DMS114 treated with DMSO at 0.1 percent for 48 hours (cell line): ENCODE data around the gene DLEC1.
"Not testable (repeated sequence)": the region's sequence is repeated elsewhere in the genome, so short reads cannot be mapped to it uniquely, and the experiment has no call there.

Experiments
- DNase-seq: peaks from one replicate; lab custom pipeline; 2025; ENCODE audit not compliant: unreplicated experiment; lab: John Stamatoyannopoulos, UW

Gene DLEC1

GRCh38 chr3:38018296-38019266, 20.4 kb upstream of the DLEC1 start:
- no peak for DNase-seq

GRCh38 chr3:38019658-38020341, 19.2 kb upstream of the DLEC1 start:
- no peak for DNase-seq

DNA sequence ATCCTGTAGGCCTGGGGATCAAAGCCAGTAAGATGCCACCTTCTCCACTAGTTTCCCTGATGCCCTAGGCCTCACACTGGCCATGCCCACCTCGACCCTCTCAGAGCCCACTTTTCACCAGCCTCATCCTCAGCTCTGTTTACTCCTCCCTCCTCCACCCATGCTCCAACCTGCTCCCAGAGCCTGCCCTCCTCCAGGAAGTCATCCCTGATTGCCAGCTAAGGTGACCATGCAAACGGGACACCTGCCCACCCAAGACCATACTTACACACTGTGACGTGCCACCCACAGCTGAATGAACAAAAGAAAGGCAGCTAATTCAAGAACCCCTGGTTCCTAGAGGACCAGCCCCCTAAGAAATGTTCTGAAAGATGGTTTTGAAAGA, 18.7 kb upstream of the DLEC1 start:
- DNase-seq: no peak

DNA sequence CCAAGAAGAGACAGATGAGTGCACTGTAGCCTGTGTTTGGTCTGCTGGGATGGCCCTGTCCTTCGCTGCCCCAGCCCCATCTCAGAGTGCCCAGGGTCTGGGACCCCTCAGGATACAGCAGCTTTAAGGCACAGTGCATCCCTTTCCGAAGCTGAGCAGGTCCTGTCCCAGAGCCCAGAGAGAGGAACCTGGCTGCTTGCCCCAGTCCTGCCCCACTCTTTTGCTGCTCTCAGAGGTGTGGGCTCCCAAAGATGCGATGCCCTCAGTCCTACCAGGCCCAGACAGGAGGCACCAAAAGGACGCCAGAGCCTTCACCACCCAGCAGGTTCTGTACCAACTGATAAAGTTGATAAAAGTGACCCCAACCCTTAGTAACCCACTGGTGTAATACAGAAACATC, 17.8 kb upstream of the DLEC1 start:
- DNase-seq: no peak

GRCh38 chr3:38022301-38022700, 16.7 kb upstream of the DLEC1 start:
- no peak for DNase-seq

DNA sequence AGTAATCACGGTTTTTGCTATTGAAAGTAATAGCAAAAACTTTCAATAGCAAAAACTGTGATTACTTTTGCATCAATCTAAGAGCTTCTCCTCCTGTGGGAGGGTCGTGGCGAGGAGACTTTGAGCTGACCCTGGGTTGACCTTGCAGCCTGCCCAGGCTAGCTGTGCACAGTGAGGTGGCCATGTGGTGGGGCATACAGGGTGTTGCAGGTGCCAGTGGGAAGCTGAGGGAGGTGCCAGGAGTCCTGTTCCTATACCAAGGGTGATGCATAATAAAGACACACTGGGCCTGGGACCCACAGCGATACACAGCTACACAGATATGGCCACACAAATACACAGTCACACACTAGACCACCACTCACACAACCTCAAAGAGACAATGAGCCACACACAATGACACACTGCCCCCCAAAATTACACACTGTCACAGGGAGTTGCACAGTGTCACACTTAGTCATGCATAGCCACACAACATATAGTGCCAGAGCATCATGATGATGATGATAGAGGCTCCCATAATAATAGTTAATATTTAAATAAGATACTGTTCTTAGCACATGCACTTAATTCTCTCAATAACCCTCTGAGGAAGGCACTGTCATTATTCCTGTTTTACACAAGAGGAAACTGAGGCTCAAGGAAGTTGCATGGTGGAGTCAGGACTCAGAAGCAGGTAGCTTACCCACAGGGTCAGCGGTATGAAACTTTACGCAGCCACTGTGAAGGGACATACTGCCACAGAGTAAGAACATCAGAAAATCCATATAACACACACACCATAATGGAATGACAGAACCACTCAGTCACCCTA, 15.9 kb upstream of the DLEC1 start:
- DNase-seq: no peak

DNA sequence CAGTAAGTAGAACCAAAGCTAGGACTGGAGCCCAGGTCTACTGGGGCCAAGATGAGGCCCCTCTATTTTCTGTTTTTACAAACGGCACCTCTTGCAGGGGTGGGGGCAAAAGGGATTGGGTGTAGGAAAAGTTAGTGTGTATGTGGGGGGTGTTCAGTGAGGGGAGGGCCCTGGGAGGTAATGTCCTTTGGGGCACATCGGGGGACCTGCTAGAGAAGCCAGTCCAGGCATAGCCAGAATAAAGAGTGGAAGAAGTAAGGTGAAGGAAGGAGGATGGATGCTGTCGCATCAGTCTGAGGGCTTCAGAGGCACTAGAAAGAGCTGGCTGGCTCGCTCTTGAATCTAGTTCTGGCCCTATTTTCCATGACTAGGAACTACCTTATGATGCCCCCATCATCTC, 12.2 kb upstream of the DLEC1 start:
- DNase-seq: no peak

GRCh38 chr3:38027466-38028465, 11.2 kb upstream of the DLEC1 start:
- no peak for DNase-seq

DNA sequence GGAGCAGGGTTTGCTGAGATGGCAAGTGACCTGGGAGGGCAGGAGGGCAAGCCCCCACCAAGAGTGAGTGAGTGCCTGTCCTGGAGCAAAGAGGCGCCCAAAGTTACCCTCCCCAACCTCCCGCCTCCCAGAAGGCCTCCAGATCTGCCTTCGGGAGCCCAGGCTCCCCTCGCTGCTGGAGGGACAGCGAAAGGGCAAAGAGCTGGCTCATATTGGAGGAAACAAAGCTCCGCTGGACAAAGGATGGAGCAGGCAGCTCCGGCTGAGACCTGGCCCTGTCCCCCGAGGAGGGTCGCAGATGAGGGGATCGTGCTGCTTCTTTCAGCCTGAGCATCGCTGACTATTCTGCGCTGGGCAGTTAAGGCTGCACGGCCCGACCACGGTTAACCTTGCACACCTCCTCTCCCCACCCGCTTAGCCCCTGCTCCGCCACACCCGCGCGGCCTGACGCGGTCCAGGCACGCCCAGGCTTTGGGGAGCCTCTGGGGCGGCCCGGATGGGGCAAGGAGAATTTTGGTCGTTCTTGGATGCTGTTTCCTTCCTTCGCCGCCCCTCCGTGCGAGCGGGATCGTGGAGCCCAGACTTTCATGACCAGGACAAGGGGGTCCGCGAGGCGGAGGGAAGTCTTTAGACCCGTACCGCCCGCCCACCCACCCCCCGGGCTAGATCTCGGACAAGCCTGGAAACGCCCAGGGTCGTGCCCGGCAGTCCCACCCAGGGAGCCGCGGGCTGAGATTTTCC, 10.2 kb upstream of the DLEC1 start:
- no peak for DNase-seq

DNA sequence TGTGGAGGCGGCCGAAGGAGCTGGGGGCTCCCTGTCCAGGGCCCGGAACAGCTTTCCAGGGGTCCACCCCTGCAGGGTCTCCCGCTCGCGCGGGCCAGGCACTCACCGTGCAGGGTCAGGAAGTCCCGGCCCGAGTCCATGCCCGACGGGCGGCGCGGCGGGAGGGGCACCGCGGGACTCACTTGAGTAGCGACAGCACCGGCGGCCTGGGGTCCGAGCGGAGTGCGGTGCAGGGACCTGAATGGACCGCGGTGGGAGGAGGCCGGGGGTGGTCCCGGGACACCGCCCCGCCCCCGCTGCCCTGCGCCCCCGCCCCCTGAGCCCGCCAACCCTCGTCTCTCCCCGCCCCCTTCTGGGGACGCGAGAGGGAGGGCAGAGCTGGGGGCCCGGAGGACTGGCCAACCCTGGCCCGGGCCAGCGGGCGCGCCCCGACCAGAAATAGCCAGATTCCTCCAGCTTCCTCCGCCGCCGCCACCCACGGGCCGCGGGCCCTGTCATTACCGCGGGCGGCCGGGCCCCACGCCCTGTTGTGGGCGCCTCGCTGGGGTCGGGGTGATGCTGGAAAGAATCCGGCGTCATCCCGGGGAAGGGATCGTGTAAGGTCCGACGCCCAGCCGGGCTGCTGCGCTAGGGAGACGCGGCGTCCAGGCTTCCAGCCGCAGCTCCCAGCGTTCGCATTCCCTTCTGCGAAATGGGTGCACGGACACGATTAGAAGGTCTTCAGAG, 9.4 kb upstream of the DLEC1 start, which contains the start of gene PLCD1:
Gene PLCD1, minus strand, starts transcription at position 243 of the 726 bp plus-strand sequence. Its CDS starts 103 bp downstream, at position 140.
- no peak for DNase-seq

DNA sequence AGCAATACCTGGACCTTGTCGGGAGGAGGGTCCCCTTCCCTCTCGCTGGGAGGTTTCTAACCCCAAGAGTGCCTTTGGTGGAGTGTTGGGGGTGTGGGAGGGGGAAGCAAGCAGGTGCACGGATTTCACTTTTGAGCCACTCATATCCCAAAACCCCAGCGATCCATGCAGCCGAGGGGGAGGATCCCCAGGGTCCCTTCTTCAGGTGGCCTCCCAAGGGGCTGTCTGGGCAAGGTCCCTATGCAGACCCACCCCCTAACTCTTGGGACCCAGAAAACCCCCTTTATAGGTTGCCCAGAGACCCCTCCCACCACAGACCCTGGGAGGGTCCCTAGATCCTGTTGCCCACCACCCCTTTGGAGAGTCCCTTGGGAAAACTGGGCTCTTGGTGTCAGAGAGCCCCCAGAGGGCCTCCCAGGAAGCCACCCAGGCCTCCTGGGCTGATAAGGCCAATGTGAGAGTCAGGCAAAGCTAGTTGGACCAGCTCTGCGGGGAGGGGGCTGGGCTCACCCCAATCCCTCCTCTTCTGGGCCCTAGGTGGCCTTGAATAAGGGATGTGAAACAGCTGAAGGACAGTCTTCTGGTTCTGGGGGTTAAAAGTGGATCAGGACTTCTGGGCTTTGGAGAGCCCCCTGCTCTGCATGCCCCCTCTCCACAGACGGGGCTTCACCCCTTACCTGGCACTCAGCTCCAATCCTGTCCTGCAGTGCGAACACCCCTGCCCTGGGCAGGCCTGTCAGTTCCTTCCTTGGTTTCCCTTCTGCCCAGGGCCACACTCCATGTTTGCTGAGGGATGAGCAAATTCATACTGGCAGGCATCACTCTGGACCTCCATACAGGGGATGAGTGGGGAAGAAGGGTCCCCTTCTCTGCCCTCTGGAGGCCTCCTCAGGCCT, 8.6 kb upstream of the DLEC1 start:
- DNase-seq: no peak

DNA sequence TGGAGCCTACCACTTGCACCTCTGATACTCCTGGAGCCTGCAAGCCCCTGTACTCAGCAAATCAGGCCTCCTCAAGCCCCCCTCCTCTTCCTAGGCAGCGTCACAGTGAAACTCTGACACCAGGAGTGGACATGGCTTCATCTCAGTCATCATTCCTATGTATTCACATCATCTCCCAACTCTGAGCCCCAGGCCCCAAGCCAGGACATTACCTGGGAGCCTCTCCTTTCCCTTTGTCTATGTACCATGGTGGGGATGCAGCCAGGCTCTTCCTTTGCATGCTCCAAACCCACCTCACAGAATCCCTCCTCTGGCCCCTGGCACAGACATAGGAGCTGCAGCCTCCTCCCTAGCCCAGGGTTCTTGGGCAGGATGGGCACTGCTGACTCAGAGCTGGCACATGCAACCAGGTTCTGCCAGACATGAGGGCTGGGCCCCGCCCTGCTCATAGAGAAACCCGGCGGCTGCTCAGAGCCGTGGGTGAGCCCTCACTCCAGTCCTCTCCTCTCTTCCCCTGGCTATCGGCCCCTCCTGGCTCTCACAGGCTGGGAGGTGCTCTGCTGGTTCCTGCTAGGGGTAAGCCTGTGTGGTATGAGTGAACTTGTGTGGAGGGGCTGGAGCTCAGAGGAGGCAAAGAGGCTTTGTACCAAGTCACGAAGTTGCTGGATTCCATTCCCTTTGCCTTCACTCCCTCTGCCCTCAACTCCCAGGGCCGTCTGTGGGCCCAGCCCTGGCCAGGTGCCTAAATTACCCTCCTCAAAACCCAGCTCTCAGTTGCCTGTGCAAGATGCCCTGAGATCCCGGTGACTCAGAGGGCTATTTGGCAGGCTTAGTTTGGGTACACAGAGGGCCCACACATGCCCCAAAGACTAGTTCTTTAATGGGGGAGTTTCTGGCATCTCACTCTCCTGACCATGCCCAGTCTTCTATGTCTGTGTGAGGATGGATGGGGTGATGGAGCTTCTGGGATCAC, 7.7 kb upstream of the DLEC1 start:
- no peak for DNase-seq

- no peak for DNase-seq
These were observed 6.6 kb upstream of the DLEC1 start for GRCh38 chr3:38032328-38032865.

DNA sequence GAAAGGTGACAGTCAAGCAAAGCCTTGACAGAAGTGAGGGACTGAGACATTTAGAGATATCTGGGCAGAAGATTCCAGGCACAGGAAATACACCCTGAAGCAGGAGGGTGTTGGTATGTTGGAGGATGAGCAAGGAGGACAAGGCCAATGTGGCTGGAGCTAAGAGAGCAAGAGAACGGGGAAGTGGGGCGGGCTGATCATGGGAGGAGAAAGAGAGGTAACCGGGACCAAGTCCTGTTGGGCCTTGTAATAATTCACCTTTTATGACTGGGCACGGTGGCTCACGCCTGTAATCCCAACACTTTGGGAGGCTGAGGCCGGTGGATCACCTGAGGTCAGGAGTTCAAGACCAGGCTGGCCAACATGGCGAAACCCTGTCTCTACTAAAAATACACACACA, 5.4 kb upstream of the DLEC1 start:
- DNase-seq: not testable (repeated sequence)

GRCh38 chr3:38034335-38034734, 4.7 kb upstream of the DLEC1 start:
- DNase-seq: not testable (repeated sequence)

GRCh38 chr3:38036286-38036685, 2.7 kb upstream of the DLEC1 start:
- no peak for DNase-seq
